GM12872 (cell line): Measurements from ENCODE around the gene THADA.

Source experiments
- TF ChIP-seq, protein P1 (sequence below): IDR thresholded peaks from 3 replicates; pipeline ENCODE4 v1.5.1; 2011; ENCODE audit warnings: low read depth, mild to moderate bottlenecking, low read length, moderate library complexity; ENCODE audit not compliant: insufficient read depth

THADA gene

GRCh38 chr2:43486603-43487002 lies 109.2 kb downstream of the THADA start:
- TF ChIP-seq, protein P1, sequence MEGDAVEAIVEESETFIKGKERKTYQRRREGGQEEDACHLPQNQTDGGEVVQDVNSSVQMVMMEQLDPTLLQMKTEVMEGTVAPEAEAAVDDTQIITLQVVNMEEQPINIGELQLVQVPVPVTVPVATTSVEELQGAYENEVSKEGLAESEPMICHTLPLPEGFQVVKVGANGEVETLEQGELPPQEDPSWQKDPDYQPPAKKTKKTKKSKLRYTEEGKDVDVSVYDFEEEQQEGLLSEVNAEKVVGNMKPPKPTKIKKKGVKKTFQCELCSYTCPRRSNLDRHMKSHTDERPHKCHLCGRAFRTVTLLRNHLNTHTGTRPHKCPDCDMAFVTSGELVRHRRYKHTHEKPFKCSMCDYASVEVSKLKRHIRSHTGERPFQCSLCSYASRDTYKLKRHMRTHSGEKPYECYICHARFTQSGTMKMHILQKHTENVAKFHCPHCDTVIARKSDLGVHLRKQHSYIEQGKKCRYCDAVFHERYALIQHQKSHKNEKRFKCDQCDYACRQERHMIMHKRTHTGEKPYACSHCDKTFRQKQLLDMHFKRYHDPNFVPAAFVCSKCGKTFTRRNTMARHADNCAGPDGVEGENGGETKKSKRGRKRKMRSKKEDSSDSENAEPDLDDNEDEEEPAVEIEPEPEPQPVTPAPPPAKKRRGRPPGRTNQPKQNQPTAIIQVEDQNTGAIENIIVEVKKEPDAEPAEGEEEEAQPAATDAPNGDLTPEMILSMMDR, result no peak

GRCh38 chr2:43484323-43484930 lies 111.4 kb downstream of the THADA start:
- TF ChIP-seq, protein P1, result peak; percentile 51; the same call in 2 of the 3 replicates

DNA sequence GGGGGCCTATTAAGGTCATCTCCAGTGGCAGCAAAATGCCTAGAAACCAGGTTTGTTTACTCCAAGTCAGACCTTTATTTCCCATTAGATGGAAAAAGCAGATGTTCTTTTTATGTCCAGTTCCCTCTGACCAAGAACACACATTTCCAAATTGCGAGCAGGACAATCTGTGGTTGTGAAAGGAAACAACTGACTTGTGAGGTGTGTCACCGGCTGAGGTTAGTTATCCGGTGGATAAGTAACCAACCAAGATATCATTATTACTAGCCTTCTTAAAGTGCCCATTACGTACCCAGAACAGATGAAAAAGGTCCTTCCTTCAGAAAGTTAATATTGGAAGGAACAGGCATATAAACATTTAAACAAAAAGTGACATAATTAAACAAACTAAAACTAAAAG lies 112.9 kb downstream of the THADA start:
- TF ChIP-seq, protein P1, result no peak

GRCh38 chr2:43481927-43482542 lies 113.8 kb downstream of the THADA start:
- TF ChIP-seq, protein P1, result no peak

GRCh38 chr2:43480874-43481273 lies 115.0 kb downstream of the THADA start:
- TF ChIP-seq, protein P1, result no peak

- TF ChIP-seq, protein P1, result no peak
Measured at GRCh38 chr2:43478412-43479086, 117.3 kb downstream of the THADA start.

DNA sequence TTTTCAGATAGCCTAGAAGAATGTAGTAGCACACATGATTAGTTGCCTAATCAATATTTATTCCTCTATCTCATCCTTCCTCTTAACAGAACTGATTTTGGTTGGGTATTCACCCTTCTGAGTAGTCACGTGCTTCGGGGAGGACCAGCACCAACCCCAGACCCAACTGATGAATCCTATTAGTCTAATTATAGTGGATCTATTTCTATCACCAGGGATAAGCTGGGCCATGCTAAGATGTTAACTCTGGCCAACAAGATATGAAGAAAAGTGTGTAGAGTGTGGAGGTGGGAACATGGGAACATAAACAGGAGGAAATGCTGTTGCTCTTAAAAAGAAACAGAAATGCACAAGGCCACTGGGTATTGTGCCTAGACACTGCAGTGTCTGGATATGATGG lies 119.9 kb downstream of the THADA start:
- TF ChIP-seq, protein P1, result no peak
